Measurements from ENCODE around the gene FN3K. TPM values are rescaled to one million over a fixed set of nuclear protein-coding genes. Genes with fewer than 3 reads are reported as not detected.

The FN3K gene
- total and polyA plus RNA-seq, 2 of the 4 experiments (the other 2 are of a cell fraction) = 0.90 to 2.9 TPM

DNA sequence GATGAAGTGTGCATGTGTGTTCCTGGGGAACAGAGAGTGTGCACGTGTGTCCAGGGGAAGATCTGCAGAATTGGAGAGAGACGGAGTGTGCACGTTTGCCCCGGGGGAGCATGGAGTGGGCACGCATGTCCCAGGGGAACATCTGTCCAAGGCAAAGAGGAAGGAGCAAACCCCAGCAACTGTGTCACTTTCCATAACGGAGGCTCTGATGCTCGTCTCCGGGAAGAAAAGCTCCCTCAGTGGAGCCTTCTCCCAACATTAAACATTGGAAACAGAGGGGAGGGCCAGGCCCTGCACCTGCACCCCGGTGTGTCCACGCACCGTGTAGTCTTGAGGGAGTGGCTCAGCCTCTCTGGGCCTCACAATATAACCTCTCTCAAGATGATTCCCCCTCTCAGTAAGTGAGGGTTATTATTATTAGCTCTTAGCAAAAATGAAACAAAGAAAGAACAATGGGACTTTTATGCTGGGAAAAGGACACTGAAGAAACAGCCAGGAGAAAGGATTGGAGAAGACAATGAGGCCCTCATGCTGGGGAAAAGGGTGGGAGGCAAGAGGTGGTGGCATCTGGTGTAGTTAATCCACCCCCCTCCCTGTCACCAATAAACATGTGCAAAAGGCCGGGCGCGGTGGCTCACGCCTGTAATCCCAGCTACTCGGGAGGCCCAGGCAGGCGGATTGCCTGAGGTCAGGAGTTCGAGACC lies 44.5 kb upstream of the FN3K start:
- no peak for ATAC-seq (ENCODE audit: low read depth)
- H2BK5ac ChIP-seq (ENCODE audit: low read depth, low read length, poor library complexity, severe bottlenecking) = no peak overlapping the region
- BruUV-seq (replicated peaks) = no TSS peak
- in situ Hi-C loops (cut with MboI; ENCODE audit: low sequenced_read_pairs) = no loop called here
- no peak overlapping the region for H3K18ac ChIP-seq (ENCODE audit: low read depth, low read length)
- no peak overlapping the region for H2BK120ac ChIP-seq (ENCODE audit: low read depth, low read length)
- H2AK9ac ChIP-seq (replicated peaks; ENCODE audit: low read depth, low read length, poor library complexity) = no peak overlapping the region
- no peak overlapping the region for H2BK20ac ChIP-seq (ENCODE audit: low read depth, low read length)
- no peak overlapping the region for H3K23ac ChIP-seq (ENCODE audit: low read depth, low read length)
- no peaks in the 10 kb centered on the region; the same call in 1 of the 2 replicates for H3K36me3 ChIP-seq (ENCODE audit: control insufficient read depth, insufficient read depth, low read length)
- ChIA-PET POLR2A (ENCODE audit: unreplicated experiment) (no interaction called here), CTCF (no interaction called here)
- no peak overlapping the region for H3K9ac ChIP-seq (ENCODE audit: low read depth, low read length)
- no peak overlapping the region for H3K4me2 ChIP-seq (ENCODE audit: low read depth, low read length)
- no peaks in the 10 kb centered on the region for H3K9me1 ChIP-seq (ENCODE audit: insufficient read depth, low read length)
- no peak for TF ChIP-seq CTCF (conservative IDR thresholded peaks at IDR 0.05; ENCODE audit: low read depth, low read length)
- TF ChIP-seq FOS (IDR thresholded peaks at IDR 0.05; ENCODE audit: low read depth, low read length) = no peak
- TF ChIP-seq RCOR1 (IDR thresholded peaks at IDR 0.05; ENCODE audit: insufficient replicate concordance, low read length) = no peak
- no peak for TF ChIP-seq POLR2A (IDR thresholded peaks at IDR 0.05; ENCODE audit: low read depth, low read length)
- TF ChIP-seq BHLHE40 (IDR thresholded peaks at IDR 0.05; ENCODE audit: low read depth, low read length) = no peak
- H2BK15ac ChIP-seq (ENCODE audit: low read depth, low read length) = no peak overlapping the region
- dilution Hi-C loops (cut with HindIII; ENCODE audit: low sequenced_read_pairs, unreplicated experiment) = no loop called here
- H3K14ac ChIP-seq (replicated peaks; ENCODE audit: low read depth, low read length) = no peak overlapping the region
- H3K56ac ChIP-seq (ENCODE audit: extremely low read depth, insufficient read depth, low read length) = no peak overlapping the region
- no peaks in the 10 kb centered on the region for H3K4me1 ChIP-seq (ENCODE audit: control insufficient read depth, insufficient read depth, low read length)
- no peak overlapping the region for H2AK5ac ChIP-seq (ENCODE audit: low read depth, low read length)
- H4K91ac ChIP-seq (ENCODE audit: insufficient read depth, low read depth, low read length) = no peak overlapping the region
- peaks cover 2% of the 10 kb centered on the region for H3K9me3 ChIP-seq (ENCODE audit: control insufficient read depth, insufficient read depth, low read length)
- DNase-seq = no peak
- H3K79me1 ChIP-seq (ENCODE audit: low read depth in 1 of 2, low read length in 2 of 2) = peaks cover 0 to 7% of the 10 kb centered on the region in 2 experiments; a peak in 2 of 4 replicates
- no peak overlapping the region for H3K27ac ChIP-seq (ENCODE audit: insufficient read depth, low read length)
- 75% methylated on average over 4 of the region's 18 CpGs; no CpG with 5 or more reads in 1 of the 2 experiments for WGBS, 2 experiments (ENCODE audit: extremely low coverage in 2 of 2, insufficient read length in 1 of 2)
- intact Hi-C loops (cut with micrococcal nuclease) = no loop called here
- no peak overlapping the region for H3K4ac ChIP-seq (ENCODE audit: low read depth, low read length)
- H3K27me3 ChIP-seq (ENCODE audit: control insufficient read depth, insufficient read depth, low read length) = no peaks in the 10 kb centered on the region
- no peaks in the 10 kb centered on the region; the same call in 1 of the 2 replicates for H4K20me1 ChIP-seq (ENCODE audit: insufficient read depth, low read length)
- no peak overlapping the region for H2AFZ ChIP-seq (replicated peaks; ENCODE audit: low read length, poor library complexity)
- no peak overlapping the region for H4K5ac ChIP-seq (ENCODE audit: low read depth, low read length)
- H3K4me3 ChIP-seq (ENCODE audit: insufficient read depth, low read depth, low read length) = no peak overlapping the region
- H4K8ac ChIP-seq (ENCODE audit: low read depth in 2 of 2, low read length in 2 of 2) = no peak overlapping the region
